WTC11 (cell line): Measurements from ENCODE around the gene SPTLC3. TPM values are rescaled to one million over a fixed set of nuclear protein-coding genes. Genes with fewer than 3 reads are reported as not detected.

Source experiments
- ATAC-seq: fragments of 200-7000 bp; cut with Tn5 transposase; 2 replicates; pipeline ENCODE4 v1.10.0; 2021; ENCODE audit warnings: mild to moderate bottlenecking, moderate library complexity
- CTCF ChIA-PET: fragments of 300-600 bp; sonication (Branson Sonifier 250); formaldehyde crosslinking; loops from one replicate; lab custom pipeline; 2021; ENCODE audit warnings: antibody characterized with exemption; lab: Charles Lee
- POLR2A ChIA-PET: fragments of 350-600 bp; sonication (Branson Sonifier 250); formaldehyde crosslinking; loops from one replicate; lab custom pipeline; 2021; ENCODE audit warnings: antibody characterized with exemption; lab: Charles Lee
- DNase-seq: peaks from one replicate; pipeline ENCODE4 v3.0.0; 2021; ENCODE audit warnings: low spot score
- H3K27ac Mint-ChIP-seq: 2 replicates; pipeline ENCODE4 v1.8.0; 2021; ENCODE audit warnings: mixed read lengths
- H3K27me3 Mint-ChIP-seq: 2 replicates; pipeline ENCODE4 v1.8.0; 2021; ENCODE audit warnings: low read depth, mild to moderate bottlenecking, moderate library complexity, mixed read lengths
- H3K36me3 Mint-ChIP-seq: 2 replicates; pipeline ENCODE4 v1.8.0; 2021; ENCODE audit warnings: mixed read lengths
- H3K4me1 Mint-ChIP-seq: 2 replicates; pipeline ENCODE4 v1.8.0; 2022; ENCODE audit warnings: mixed read lengths
- H3K4me3 Mint-ChIP-seq: 2 replicates; pipeline ENCODE4 v1.8.0; 2021; ENCODE audit warnings: mild to moderate bottlenecking, moderate library complexity, mixed read lengths
- H3K9me3 Mint-ChIP-seq: 2 replicates; pipeline ENCODE4 v1.8.0; 2021; ENCODE audit warnings: mixed read lengths
- ARID4B ChIP-seq: sonication (generic); formaldehyde crosslinking; IDR thresholded peaks from 2 replicates; pipeline ENCODE4 v1.8.0; 2023; ENCODE audit warnings: missing genetic modification reagents, mild to moderate bottlenecking, borderline replicate concordance
- CREM ChIP-seq: sonication (generic); formaldehyde crosslinking; IDR thresholded peaks from 2 replicates; pipeline ENCODE4 v1.8.1; 2022; ENCODE audit warnings: mild to moderate bottlenecking, missing genetic modification reagents, moderate library complexity
- FOXK1 ChIP-seq: sonication (generic); formaldehyde crosslinking; IDR thresholded peaks from 2 replicates; pipeline ENCODE4 v1.8.0; 2022; ENCODE audit warnings: mild to moderate bottlenecking, moderate library complexity, missing genetic modification reagents
- GRHL2 ChIP-seq: fragments of 250-450 bp; sonication (Bioruptor Pico); IDR thresholded peaks from 2 replicates; pipeline ENCODE4 v1.8.0; 2022; ENCODE audit warnings: mild to moderate bottlenecking, moderate library complexity; ENCODE audit not compliant: insufficient replicate concordance, severe bottlenecking
- JUN ChIP-seq: sonication (generic); formaldehyde crosslinking; IDR thresholded peaks from 2 replicates; pipeline ENCODE4 v1.8.0; 2023; ENCODE audit warnings: mild to moderate bottlenecking, missing genetic modification reagents
- NFE2L1 ChIP-seq: sonication (generic); formaldehyde crosslinking; IDR thresholded peaks from 2 replicates; pipeline ENCODE4 v1.8.1; 2023; ENCODE audit warnings: missing genetic modification reagents
- NR2C2 ChIP-seq: sonication (generic); formaldehyde crosslinking; IDR thresholded peaks from 2 replicates; pipeline ENCODE4 v1.8.0; 2022; ENCODE audit warnings: mild to moderate bottlenecking, missing genetic modification reagents
- RELA ChIP-seq: sonication (generic); formaldehyde crosslinking; IDR thresholded peaks from 2 replicates; pipeline ENCODE4 v1.8.1; 2022; ENCODE audit warnings: missing genetic modification reagents, mild to moderate bottlenecking, borderline replicate concordance
- RORB ChIP-seq: fragments of 250-450 bp; sonication (Bioruptor Pico); IDR thresholded peaks from 2 replicates; pipeline ENCODE4 v1.9.0; 2021; ENCODE audit warnings: mild to moderate bottlenecking
- SMAD3 ChIP-seq: sonication (generic); formaldehyde crosslinking; IDR thresholded peaks from 2 replicates; pipeline ENCODE4 v1.8.0; 2022; ENCODE audit warnings: missing genetic modification reagents, mild to moderate bottlenecking, borderline replicate concordance
- ZNF121 ChIP-seq: sonication (generic); formaldehyde crosslinking; IDR thresholded peaks from 2 replicates; pipeline ENCODE4 v1.8.0; 2023; ENCODE audit warnings: missing genetic modification reagents
- ZNF396 ChIP-seq: fragments of 250-450 bp; sonication (Bioruptor Pico); IDR thresholded peaks from 2 replicates; pipeline ENCODE4 v1.8.0; 2021; ENCODE audit warnings: mild to moderate bottlenecking, moderate library complexity, borderline replicate concordance
- total RNA-seq: library from RNA; stranded (reverse); gene quantifications from 3 replicates; pipeline ENCODE4 v1.2.3, GENCODE V29; 2021
- TF ChIP-seq, protein P1 (sequence below): fragments of 250-450 bp; sonication (Bioruptor Pico); IDR thresholded peaks from 2 replicates; pipeline ENCODE4 v1.9.0; 2021; ENCODE audit warnings: mild to moderate bottlenecking, borderline replicate concordance
- TF ChIP-seq, protein P2 (sequence below): sonication (generic); formaldehyde crosslinking; IDR thresholded peaks from 2 replicates; pipeline ENCODE4 v1.8.1; 2023; ENCODE audit warnings: mild to moderate bottlenecking, moderate library complexity, missing genetic modification reagents

Gene SPTLC3
- total RNA-seq, 1 experiment from 2014 or later = 0.13 TPM

DNA sequence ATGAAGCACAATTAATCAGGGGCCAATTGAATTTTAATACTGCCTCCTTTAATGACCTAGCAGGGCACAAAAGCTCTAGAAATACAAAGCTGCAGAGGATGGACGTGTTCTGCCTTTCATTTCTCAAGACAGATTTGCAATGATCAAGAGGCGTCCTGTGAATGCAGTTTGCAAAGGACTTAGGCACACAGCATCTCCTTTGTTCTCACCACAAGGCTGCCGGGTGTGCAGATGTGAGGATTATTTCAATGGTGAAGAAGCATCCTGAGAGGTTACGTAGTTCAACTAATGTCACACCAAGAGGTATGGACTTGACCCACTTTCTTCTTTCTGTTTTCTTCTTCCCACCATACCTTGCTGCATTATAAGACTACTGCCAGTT lies 42.9 kb upstream of the SPTLC3 start:
- POLR2A ChIA-PET = no interaction called here
- DNase-seq (no peak), ATAC-seq (no peak)
- Mint-ChIP-seq H3K27ac (no peak overlapping the region), H3K4me3 (no peak overlapping the region), H3K4me1 (peaks cover 15% of the 10 kb centered on the region), H3K9me3 (peaks cover 17% of the 10 kb centered on the region), H3K27me3 (peaks cover 4% of the 10 kb centered on the region; the same call in 1 of the 2 replicates), H3K36me3 (peaks cover 14% of the 10 kb centered on the region)
- CTCF ChIA-PET = interaction anchor here (1.0 to 3.9 kb wide), 3 partner anchors 40 to 571 kb away, joined by 3 to 22 read pairs (median 4); no protein-coding TSS in a partner anchor
- TF ChIP-seq, protein P1, sequence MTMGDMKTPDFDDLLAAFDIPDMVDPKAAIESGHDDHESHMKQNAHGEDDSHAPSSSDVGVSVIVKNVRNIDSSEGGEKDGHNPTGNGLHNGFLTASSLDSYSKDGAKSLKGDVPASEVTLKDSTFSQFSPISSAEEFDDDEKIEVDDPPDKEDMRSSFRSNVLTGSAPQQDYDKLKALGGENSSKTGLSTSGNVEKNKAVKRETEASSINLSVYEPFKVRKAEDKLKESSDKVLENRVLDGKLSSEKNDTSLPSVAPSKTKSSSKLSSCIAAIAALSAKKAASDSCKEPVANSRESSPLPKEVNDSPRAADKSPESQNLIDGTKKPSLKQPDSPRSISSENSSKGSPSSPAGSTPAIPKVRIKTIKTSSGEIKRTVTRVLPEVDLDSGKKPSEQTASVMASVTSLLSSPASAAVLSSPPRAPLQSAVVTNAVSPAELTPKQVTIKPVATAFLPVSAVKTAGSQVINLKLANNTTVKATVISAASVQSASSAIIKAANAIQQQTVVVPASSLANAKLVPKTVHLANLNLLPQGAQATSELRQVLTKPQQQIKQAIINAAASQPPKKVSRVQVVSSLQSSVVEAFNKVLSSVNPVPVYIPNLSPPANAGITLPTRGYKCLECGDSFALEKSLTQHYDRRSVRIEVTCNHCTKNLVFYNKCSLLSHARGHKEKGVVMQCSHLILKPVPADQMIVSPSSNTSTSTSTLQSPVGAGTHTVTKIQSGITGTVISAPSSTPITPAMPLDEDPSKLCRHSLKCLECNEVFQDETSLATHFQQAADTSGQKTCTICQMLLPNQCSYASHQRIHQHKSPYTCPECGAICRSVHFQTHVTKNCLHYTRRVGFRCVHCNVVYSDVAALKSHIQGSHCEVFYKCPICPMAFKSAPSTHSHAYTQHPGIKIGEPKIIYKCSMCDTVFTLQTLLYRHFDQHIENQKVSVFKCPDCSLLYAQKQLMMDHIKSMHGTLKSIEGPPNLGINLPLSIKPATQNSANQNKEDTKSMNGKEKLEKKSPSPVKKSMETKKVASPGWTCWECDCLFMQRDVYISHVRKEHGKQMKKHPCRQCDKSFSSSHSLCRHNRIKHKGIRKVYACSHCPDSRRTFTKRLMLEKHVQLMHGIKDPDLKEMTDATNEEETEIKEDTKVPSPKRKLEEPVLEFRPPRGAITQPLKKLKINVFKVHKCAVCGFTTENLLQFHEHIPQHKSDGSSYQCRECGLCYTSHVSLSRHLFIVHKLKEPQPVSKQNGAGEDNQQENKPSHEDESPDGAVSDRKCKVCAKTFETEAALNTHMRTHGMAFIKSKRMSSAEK = no peak

GRCh38 chr20:12966468-12967085 lies 42.2 kb upstream of the SPTLC3 start:
- Mint-ChIP-seq H3K27me3 (peaks cover 4% of the 10 kb centered on the region; the same call in 1 of the 2 replicates), H3K4me1 (peaks cover 15% of the 10 kb centered on the region), H3K36me3 (peaks cover 14% of the 10 kb centered on the region), H3K27ac (no peak overlapping the region), H3K4me3 (no peak overlapping the region), H3K9me3 (peaks cover 17% of the 10 kb centered on the region)
- ChIA-PET POLR2A (no interaction called here), CTCF (interaction anchor here (1.2 to 3.9 kb wide), 2 partner anchors 41 to 280 kb away, joined by 3 to 22 read pairs; no protein-coding TSS in a partner anchor)
- DNase-seq (no peak), ATAC-seq (no peak)
- TF ChIP-seq, protein P2, sequence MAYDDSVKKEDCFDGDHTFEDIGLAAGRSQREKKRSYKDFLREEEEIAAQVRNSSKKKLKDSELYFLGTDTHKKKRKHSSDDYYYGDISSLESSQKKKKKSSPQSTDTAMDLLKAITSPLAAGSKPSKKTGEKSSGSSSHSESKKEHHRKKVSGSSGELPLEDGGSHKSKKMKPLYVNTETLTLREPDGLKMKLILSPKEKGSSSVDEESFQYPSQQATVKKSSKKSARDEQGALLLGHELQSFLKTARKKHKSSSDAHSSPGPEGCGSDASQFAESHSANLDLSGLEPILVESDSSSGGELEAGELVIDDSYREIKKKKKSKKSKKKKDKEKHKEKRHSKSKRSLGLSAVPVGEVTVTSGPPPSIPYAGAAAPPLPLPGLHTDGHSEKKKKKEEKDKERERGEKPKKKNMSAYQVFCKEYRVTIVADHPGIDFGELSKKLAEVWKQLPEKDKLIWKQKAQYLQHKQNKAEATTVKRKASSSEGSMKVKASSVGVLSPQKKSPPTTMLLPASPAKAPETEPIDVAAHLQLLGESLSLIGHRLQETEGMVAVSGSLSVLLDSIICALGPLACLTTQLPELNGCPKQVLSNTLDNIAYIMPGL (CRISPR knock-in tag) = no peak
- TF ChIP-seq SMAD3 (CRISPR knock-in tag) (no peak), RELA (no peak), ARID4B (CRISPR knock-in tag) (no peak), GRHL2 (no peak)

DNA sequence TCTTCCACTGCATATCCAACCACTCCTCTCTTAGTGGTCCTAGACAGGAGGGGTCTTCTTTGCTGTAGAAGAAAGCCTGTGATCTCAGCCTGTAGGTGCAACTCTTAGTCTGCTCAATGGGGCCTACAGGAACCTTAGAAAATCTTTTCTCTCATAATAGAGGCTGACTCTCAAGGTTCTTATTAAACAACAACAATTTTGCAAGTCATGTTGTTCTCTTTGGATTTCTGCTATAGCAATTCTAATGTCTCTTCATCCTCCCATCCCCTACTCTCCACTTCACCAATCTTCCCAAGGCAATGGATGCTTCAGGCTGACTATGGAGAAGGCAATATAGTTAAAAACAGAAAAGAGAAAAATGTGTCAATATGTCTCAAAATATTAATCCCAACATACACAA lies 40.8 kb upstream of the SPTLC3 start:
- DNase-seq (no peak), ATAC-seq (no peak)
- peaks cover 17% of the 10 kb centered on the region for H3K9me3 Mint-ChIP-seq
- CTCF ChIA-PET = no interaction called here
- no peak overlapping the region for H3K27ac Mint-ChIP-seq
- H3K4me1 Mint-ChIP-seq = peaks cover 14% of the 10 kb centered on the region
- H3K27me3 Mint-ChIP-seq = peaks cover 4% of the 10 kb centered on the region; the same call in 1 of the 2 replicates
- POLR2A ChIA-PET = no interaction called here
- H3K36me3 Mint-ChIP-seq = peaks cover 14% of the 10 kb centered on the region
- H3K4me3 Mint-ChIP-seq = no peak overlapping the region
- TF ChIP-seq RORB (CRISPR knock-in tag) (no peak), JUN (CRISPR knock-in tag) (no peak), RELA (no peak), CREM (no peak), ZNF396 (CRISPR knock-in tag) (no peak), NR2C2 (CRISPR knock-in tag) (no peak), FOXK1 (CRISPR knock-in tag) (no peak), NFE2L1 (CRISPR knock-in tag) (no peak), ZNF121 (no peak)
- TF ChIP-seq, protein P1 = no peak
